Neuronal stem cell (in vitro differentiated cells): ENCODE measurements around the gene ELMO1.

Source experiments
- DNase-seq: peaks from one replicate; pipeline ENCODE4 v3.0.0-alpha.2; 2013; ENCODE audit warnings: low spot score
- H2AFZ ChIP-seq: one replicate; pipeline ENCODE4 v1.6.1; 2013; ENCODE audit warnings: mild to moderate bottlenecking, low read length, inconsistent platforms
- H2AK5ac ChIP-seq: 2 replicates; pipeline ENCODE4 v1.6.1; 2013; ENCODE audit warnings: low read depth, mild to moderate bottlenecking, inconsistent platforms, low read length, moderate library complexity, mixed read lengths
- H2BK120ac ChIP-seq: 2 replicates; pipeline ENCODE4 v1.6.1; 2013; ENCODE audit warnings: low read depth, mild to moderate bottlenecking, inconsistent platforms, low read length, moderate library complexity, mixed read lengths
- H2BK12ac ChIP-seq: one replicate; pipeline ENCODE4 v1.6.1; 2013; ENCODE audit warnings: low read length, inconsistent platforms
- H2BK15ac ChIP-seq: 2 replicates; pipeline ENCODE4 v1.6.1; 2013; ENCODE audit warnings: mild to moderate bottlenecking, low read length, inconsistent platforms, mixed read lengths
- H2BK5ac ChIP-seq: one replicate; pipeline ENCODE4 v1.6.1; 2013; ENCODE audit warnings: inconsistent platforms, mild to moderate bottlenecking, low read length, moderate library complexity
- H3K14ac ChIP-seq: one replicate; pipeline ENCODE4 v1.6.1; 2013; ENCODE audit warnings: low read length, inconsistent platforms
- H3K18ac ChIP-seq: 2 replicates; pipeline ENCODE4 v1.6.1; 2013; ENCODE audit warnings: low read length, inconsistent platforms
- H3K23ac ChIP-seq: 2 replicates; pipeline ENCODE4 v1.6.1; 2013; ENCODE audit warnings: low read depth, mild to moderate bottlenecking, mixed read lengths, low read length, inconsistent platforms; ENCODE audit not compliant: poor library complexity
- H3K27ac ChIP-seq: replicated peaks from 3 replicates; pipeline ENCODE4 v1.5.1; 2013; ENCODE audit warnings: low read length, inconsistent platforms
- H3K27me3 ChIP-seq, 3 experiments: 2 replicates each; pipeline ENCODE4 v1.6.1; 2013; ENCODE audit warnings: low read length in 3 of 3, mild to moderate bottlenecking in 2 of 3, inconsistent platforms in 1 of 3, low read depth in 1 of 3, mixed read lengths in 1 of 3, moderate library complexity in 1 of 3; ENCODE audit not compliant: control insufficient read depth in 3 of 3, insufficient read depth in 3 of 3
- H3K36me3 ChIP-seq, 2 donors: replicated peaks in 1 of 2; 2 replicates each; pipeline ENCODE4 v1.6.1; 2013; ENCODE audit warnings: low read length in 2 of 2; ENCODE audit not compliant: control insufficient read depth in 2 of 2, insufficient read depth in 2 of 2
- H3K4ac ChIP-seq: 2 replicates; pipeline ENCODE4 v1.6.1; 2013; ENCODE audit warnings: inconsistent platforms, mild to moderate bottlenecking, low read length, moderate library complexity
- H3K4me1 ChIP-seq, 2 donors: 1 replicate in 1 of 2; 2 replicates in 1 of 2; pipeline ENCODE4 v1.6.1; 2013; ENCODE audit warnings: low read length in 2 of 2, low read depth in 1 of 2; ENCODE audit not compliant: control insufficient read depth in 2 of 2, insufficient read depth in 1 of 2
- H3K4me2 ChIP-seq: one replicate; pipeline ENCODE4 v1.6.1; 2013; ENCODE audit warnings: mild to moderate bottlenecking, low read length, inconsistent platforms; ENCODE audit not compliant: insufficient read depth, poor library complexity, severe bottlenecking
- H3K4me3 ChIP-seq, 2 donors: 2 replicates each; pipeline ENCODE4 v1.5.1; 2013; ENCODE audit warnings: low read length in 2 of 2, mild to moderate bottlenecking in 2 of 2, inconsistent platforms in 1 of 2, moderate library complexity in 1 of 2
- H3K79me1 ChIP-seq: one replicate; pipeline ENCODE4 v1.6.1; 2013; ENCODE audit warnings: low read depth, mild to moderate bottlenecking, inconsistent platforms, low read length, moderate library complexity
- H3K9ac ChIP-seq: one replicate; pipeline ENCODE4 v1.6.1; 2013; ENCODE audit warnings: mild to moderate bottlenecking, low read depth, low read length, inconsistent platforms; ENCODE audit not compliant: poor library complexity
- H3K9me3 ChIP-seq, 2 donors: replicated peaks in 1 of 2; 2 replicates each; pipeline versions ENCODE3 to v1.6.1; 2013; ENCODE audit warnings: low read length in 2 of 2, mild to moderate bottlenecking in 2 of 2, inconsistent platforms in 1 of 2, low read depth in 1 of 2, mixed read lengths in 1 of 2, moderate library complexity in 1 of 2; ENCODE audit not compliant: control insufficient read depth in 2 of 2, insufficient read depth in 1 of 2
- H4K8ac ChIP-seq: one replicate; pipeline ENCODE4 v1.6.1; 2013; ENCODE audit warnings: low read depth, mild to moderate bottlenecking, inconsistent platforms, low read length, moderate library complexity
- H4K91ac ChIP-seq: one replicate; pipeline ENCODE4 v1.6.1; 2013; ENCODE audit warnings: low read length, low read depth, mild to moderate bottlenecking, inconsistent platforms; ENCODE audit not compliant: poor library complexity
- WGBS, 2 donors: extraction: QIAGEN DNeasy Blood & Tissue Kit; methylation state at CpG; one replicate each; pipeline ENCODE4 v1.1.7; 2013; ENCODE audit warnings: missing lambda C conversion rate in 2 of 2, mixed read lengths in 1 of 2; ENCODE audit not compliant: insufficient read length in 2 of 2, insufficient replicate concordance in 1 of 2; ENCODE audit errors: extremely low coverage in 2 of 2; 5-methylcytosine and 5-hydroxymethylcytosine counted together

ELMO1 gene

DNA sequence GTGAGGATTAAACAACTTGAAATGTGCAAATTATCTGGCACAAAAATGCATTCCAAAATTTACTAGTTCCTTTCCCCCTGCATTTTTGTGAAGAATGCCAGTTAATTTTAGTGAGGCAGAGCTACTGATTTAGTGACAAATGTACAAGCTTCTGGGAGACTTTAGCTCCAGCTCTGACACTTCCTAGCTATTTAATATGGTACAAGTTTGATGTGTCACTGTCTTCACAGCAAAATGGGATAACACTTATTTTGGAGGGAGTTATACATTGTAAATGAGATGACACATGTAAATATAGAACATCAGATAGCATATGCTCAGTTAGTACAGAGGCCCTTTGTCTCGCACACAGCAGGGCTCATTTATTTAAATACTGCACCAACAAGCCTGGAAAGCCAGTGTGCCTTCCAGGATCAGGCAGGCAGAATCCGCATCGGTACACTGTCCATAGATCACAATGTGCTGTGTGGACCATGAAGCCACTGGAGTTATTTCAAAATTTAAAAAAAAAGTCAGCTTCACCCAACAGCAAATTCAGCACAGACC is 48.7 kb downstream of the ELMO1 start:
- no peak overlapping the region for H3K18ac ChIP-seq
- H2AK5ac ChIP-seq = no peak overlapping the region

GRCh38 chr7:37398403-37398802 is 50.3 kb downstream of the ELMO1 start:
- Histone ChIP-seq H3K79me1 (no peaks in the 10 kb centered on the region), H2BK15ac (no peak overlapping the region), H2AFZ (no peak overlapping the region), H3K4me2 (no peak overlapping the region), H3K4ac (no peak overlapping the region), H3K14ac (no peak overlapping the region), H4K91ac (no peak overlapping the region), H3K18ac (no peak overlapping the region), H2AK5ac (no peak overlapping the region), H2BK12ac (no peak overlapping the region), H3K23ac (no peak overlapping the region), H4K8ac (no peak overlapping the region), H3K9me3 (no peaks in the 10 kb centered on the region), H3K36me3 (no peaks in the 10 kb centered on the region), H3K4me3 (no peak overlapping the region), H2BK5ac (no peak overlapping the region), H2BK120ac (no peak overlapping the region), H3K9ac (no peak overlapping the region), H3K27ac (no peak overlapping the region), H3K27me3 (no peaks in the 10 kb centered on the region), H3K4me1 (peaks cover 0 to 1% of the 10 kb centered on the region in 2 donors)
- DNase-seq = no peak
- WGBS, 2 donors = no CpG with 5 or more reads among the region's 6 CpGs

More for the DNA sequence above, 48.7 kb downstream of the ELMO1 start:
- Histone ChIP-seq H3K4me3 (no peak overlapping the region), H4K91ac (no peak overlapping the region), H3K4me1 (peaks cover 0 to 1% of the 10 kb centered on the region in 2 donors), H2BK12ac (no peak overlapping the region), H3K4me2 (no peak overlapping the region), H3K9ac (no peak overlapping the region), H3K27me3 (no peaks in the 10 kb centered on the region), H2AFZ (no peak overlapping the region), H3K14ac (no peak overlapping the region), H3K79me1 (no peaks in the 10 kb centered on the region), H4K8ac (no peak overlapping the region), H3K4ac (no peak overlapping the region), H3K27ac (no peak overlapping the region), H2BK5ac (no peak overlapping the region), H2BK15ac (no peak overlapping the region), H2BK120ac (no peak overlapping the region), H3K36me3 (no peaks in the 10 kb centered on the region), H3K9me3 (no peaks in the 10 kb centered on the region), H3K23ac (no peak overlapping the region)
- DNase-seq = no peak
- no CpG with 5 or more reads among the region's 3 CpGs for WGBS, 2 donors

DNA sequence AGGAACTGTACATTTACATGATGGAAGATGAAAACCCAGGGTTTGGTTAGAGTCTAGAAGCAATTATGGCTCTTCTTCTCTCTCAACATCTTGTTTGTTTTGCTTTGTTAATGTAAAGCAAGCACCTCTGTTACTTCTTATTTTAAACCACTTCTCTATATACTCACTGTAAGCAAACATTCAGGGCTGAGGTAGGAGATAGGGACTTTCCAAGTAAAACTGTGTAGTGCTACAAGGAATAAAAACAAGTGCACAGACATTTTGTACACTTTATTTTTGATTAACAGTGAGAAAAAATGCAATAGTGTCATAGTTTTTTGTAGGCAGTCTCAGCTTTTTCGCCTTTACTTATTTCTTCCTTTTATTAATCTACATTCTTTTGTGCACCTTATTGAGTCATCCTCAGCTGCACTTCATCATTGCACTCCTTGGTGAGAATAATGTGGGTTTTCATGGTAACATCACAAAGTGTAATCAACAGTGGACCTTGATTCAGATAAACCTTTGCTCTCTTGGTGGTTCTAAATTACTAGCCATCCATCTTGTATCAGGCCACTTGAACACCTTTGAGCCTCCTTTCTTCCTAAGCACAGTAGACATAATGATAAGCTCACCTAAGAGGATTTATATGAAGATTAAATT is 52.9 kb downstream of the ELMO1 start:
- H3K36me3 ChIP-seq = no peaks in the 10 kb centered on the region
- no peak overlapping the region for H3K18ac ChIP-seq
- no peak overlapping the region for H2BK120ac ChIP-seq
- WGBS, 2 donors = no CpG with 5 or more reads among the region's 1 CpG
- no peak overlapping the region for H2BK5ac ChIP-seq
- H4K8ac ChIP-seq = no peak overlapping the region
- H3K4me1 ChIP-seq = peaks cover under 1 to 1% of the 10 kb centered on the region in 2 donors
- no peak overlapping the region for H3K4me3 ChIP-seq
- no peaks in the 10 kb centered on the region for H3K27me3 ChIP-seq
- no peak overlapping the region for H2AFZ ChIP-seq
- no peak overlapping the region for H3K27ac ChIP-seq
- no peak overlapping the region for H3K9ac ChIP-seq
- H3K23ac ChIP-seq = no peak overlapping the region
- no peak overlapping the region for H2BK12ac ChIP-seq
- no peaks in the 10 kb centered on the region for H3K79me1 ChIP-seq
- no peak for DNase-seq
- no peak overlapping the region for H3K14ac ChIP-seq
- H4K91ac ChIP-seq = no peak overlapping the region
- no peak overlapping the region for H3K4me2 ChIP-seq
- H2BK15ac ChIP-seq = no peak overlapping the region
- H2AK5ac ChIP-seq = no peak overlapping the region
- no peaks in the 10 kb centered on the region for H3K9me3 ChIP-seq
- H3K4ac ChIP-seq = no peak overlapping the region

DNA sequence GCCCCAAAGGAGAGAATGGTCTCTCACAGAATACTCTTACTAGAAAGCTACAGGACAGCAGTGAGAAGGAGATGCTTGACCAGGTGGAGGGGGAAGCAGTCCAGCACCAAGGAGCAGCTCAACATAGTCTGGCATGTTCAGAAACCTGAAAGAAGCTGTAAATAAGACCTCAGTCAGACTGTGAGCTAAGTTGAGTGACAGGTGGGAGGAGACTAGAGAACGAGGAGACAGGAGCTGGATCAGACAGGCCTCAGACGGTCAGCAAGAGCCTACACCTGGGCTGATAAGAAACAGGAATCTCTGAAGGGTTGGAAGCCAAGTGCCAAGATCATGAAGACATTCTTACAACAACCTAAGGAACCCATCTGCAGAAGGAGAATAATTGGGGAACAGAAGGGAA is 54.5 kb downstream of the ELMO1 start:
- Histone ChIP-seq H3K79me1 (no peaks in the 10 kb centered on the region), H3K18ac (no peak overlapping the region), H3K4me1 (peaks cover 7 to 15% of the 10 kb centered on the region in 2 donors), H2AK5ac (no peak overlapping the region), H3K27ac (no peak overlapping the region), H3K23ac (no peak overlapping the region), H4K91ac (no peak overlapping the region), H3K9me3 (no peaks in the 10 kb centered on the region), H3K36me3 (no peaks in the 10 kb centered on the region), H3K4me2 (no peak overlapping the region), H2BK120ac (no peak overlapping the region), H3K4me3 (no peak overlapping the region), H3K27me3 (no peaks in the 10 kb centered on the region), H2AFZ (no peak overlapping the region), H2BK15ac (no peak overlapping the region), H3K4ac (no peak overlapping the region), H3K14ac (no peak overlapping the region), H2BK5ac (no peak overlapping the region), H3K9ac (no peak overlapping the region), H4K8ac (no peak overlapping the region), H2BK12ac (no peak overlapping the region)
- DNase-seq = no peak
- WGBS, 2 donors = no CpG with 5 or more reads among the region's 2 CpGs
